GM21737 (cell line): ENCODE data around the gene INVS.
A peak's percentile ranks its signal among the peaks of the same experiment; 100 is the strongest.
"Not testable (repeated sequence)": the region's sequence is repeated elsewhere in the genome, so short reads cannot be mapped to it uniquely, and the experiment has no call there.

Experiments
- ATAC-seq: cut with Tn5 transposase; IDR thresholded peaks from one replicate; pipeline ENCODE4 v1.9.1; 2021; ENCODE audit warnings: mild to moderate bottlenecking, moderate library complexity; ENCODE audit not compliant: unreplicated experiment

INVS gene

DNA sequence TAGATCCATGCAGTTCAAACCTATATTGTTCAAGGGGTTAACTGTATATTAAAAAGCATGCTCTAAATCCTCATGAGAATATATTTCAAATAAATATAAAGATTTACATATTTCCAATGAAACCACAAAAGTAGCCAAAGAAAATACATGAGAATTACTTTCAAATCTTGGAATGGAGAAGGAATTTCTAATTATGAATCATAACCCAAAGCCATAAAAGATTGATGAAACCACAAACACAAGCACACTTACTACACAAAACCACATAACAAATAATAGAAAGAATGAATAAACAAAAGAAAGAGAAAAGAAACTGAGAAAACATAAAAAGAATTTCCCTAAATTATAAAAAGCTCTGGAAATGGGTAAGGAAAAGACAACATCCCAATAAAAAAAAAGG, 16.3 kb upstream of the INVS start:
- no peak for ATAC-seq

DNA sequence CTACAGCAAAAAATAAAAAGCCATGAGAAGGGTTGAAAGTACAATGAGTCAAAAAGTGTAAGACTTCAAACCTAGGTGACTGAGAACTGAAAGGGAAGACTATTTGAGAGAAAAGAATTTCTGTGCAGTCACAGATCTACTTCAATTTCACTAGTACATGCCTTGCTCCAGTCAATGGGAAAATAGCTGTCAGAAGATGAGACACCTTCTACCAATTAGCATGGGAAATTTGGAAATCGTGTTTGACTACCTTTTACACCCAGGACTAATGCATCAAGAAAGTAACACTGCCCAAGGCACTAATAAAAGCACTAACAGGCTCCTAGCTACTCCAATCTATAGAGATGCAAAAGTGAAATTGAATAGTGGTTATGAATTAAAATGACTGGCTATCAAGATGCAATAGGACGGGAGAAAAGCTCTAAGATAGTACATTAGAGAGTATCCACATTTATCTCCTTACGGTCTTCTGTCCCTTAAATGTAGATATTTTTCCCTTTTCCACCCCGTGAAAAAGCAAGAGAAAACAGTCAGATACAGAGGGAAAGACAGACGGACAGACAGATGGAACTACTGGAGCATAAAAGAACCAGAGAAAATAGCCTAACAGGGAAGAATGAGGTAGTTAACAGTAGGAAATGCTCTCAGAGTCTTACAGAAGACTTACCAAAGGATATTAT, 15.5 kb upstream of the INVS start:
- ATAC-seq: peak; percentile 35

DNA sequence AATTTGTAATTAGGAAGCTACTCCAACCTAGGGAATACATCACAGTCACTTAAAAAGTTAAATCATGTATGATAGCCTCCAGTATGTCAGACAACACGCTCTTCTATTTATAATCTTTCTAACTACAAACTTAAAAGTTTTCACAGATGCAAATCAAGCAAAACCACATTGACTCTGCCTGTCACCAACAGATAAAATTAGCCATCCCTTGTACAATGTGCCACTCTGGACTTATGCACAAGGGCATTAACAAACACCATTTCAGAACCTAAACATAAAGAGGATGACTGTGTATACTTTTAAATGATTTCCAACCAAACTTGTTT, 15.0 kb upstream of the INVS start:
- ATAC-seq: peak; percentile 50

DNA sequence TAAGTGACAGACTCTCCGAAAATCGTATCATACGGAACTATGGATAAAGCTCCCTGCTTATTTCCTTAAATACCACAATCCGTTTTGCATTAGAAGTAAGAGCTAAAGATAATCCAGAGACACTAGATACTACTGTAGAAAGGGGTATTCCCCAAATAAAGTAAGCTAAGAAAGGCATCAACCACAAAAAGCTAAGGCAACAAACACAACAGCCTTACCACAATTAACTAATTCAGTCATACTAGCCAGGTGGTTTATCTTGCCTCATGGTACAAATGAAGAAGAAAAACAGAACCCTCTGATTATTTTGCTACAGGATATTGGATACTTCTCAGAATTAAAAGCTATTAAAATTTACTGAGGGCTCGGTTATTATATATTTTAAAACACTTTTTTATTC, 14.3 kb upstream of the INVS start:
- ATAC-seq: peak; percentile 82

DNA sequence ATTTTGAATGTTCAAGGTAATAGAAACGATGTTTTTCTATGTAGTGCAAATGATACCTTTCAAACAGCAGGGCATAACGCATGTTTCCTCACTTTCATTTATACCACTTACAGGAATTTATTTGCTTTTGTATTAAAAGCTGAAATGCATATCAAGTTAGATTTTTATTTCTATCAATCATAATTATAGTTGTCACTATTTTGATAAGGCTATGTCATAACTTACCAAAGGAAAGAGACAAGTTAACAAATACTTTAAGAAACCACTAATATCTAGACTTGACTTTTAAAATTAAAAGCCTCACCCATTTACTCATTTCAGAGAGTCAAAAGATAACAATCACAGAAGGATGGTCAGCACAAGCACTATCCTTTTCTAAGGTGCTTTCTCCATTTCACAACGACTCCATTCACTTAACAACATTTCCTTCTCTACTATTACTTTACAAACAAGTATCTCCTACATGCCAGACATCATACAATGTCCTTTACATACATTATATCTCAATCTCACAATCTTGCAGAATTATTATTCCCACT, 12.9 kb upstream of the INVS start:
- no peak for ATAC-seq

DNA sequence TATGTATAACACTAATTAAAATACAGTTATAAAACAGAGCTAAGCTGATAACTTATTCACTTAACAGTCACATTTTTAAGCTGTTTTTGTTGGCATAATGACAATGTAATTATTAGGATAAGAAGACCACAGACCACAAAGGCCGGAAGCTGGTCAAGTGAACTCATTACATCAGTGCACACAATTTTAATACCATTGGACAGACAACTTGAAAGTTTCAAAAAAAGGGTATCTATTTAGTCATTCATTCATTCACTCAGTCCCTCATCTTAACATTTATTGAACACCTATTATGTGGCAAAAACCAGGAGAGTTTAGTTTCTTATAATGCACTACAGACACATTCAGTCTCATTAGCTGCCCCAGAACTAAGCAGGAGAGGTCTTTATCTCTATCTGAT, 11.8 kb upstream of the INVS start:
- ATAC-seq: no peak

DNA sequence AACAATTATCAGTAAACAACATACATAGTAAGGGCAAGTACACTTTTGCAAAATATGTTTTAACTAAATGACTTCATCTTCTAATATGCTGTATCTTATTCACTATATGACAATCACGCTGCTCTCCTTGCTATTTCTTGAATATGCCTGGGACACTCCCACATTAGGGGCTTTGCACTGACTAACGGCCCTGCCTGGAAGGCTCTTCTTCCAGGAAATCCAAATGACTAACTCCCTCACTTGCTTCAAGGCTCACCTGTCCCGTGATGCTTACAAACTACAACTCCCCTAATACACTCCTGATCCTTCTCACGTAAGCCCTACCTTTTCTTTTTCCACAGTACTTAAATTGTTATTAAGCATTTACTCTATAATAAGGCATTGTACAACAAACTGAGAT, 10.8 kb upstream of the INVS start:
- no peak for ATAC-seq

DNA sequence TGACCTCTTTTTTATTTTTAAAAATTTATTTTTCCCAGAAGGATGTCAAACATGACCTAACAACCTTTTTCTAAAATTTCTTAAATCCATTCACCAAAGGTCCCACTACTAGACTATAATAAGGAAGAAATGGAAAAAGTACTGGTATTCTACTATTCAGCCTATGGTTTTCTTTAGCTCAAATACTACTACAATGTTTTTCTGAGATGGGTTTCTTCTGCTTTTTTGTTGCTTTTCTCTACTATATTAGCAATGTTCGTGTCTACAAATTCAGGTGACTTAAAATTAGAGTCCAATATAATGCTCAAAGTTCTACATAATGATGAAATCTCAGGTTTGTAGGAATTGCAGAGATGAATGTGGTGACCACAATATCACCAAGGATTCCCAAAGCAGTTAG, 8.2 kb upstream of the INVS start:
- no peak for ATAC-seq

DNA sequence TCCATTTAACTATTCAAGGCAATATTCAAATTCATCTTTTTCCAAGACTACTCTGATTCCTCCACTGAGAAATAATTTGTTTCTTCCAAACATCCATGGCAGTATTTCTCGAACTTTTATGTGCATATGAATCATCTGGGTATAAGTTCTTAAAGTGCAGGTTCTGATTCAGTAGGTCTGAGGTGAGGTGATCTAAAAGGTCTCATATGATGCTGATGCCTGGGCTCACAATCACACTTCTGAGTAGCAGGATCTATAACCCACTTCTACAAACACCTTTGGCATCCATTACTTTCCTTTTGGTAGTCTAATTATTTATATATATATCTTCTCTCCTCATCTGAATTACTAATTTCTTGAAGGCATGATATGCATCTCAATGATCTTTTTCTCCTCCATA, 7.4 kb upstream of the INVS start:
- ATAC-seq: no peak

DNA sequence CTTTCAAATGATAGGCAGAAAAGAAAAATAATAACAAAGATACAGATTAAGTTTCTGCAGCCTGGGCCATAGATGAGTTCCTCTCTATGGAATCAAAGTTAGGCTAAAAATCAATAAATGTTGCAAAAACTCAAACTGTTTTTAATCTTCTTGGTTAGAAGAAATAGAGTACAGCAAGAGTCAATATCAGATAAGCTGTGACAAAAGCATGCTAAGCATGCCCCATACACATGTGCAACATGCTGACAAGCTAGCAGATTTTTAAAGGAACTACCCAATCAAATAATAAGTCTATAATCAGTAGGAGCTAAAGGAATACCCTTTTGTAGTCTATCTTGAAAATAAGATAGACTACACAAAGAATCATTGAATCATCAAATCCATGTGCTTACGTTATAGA, 7.0 kb upstream of the INVS start:
- ATAC-seq: no peak

DNA sequence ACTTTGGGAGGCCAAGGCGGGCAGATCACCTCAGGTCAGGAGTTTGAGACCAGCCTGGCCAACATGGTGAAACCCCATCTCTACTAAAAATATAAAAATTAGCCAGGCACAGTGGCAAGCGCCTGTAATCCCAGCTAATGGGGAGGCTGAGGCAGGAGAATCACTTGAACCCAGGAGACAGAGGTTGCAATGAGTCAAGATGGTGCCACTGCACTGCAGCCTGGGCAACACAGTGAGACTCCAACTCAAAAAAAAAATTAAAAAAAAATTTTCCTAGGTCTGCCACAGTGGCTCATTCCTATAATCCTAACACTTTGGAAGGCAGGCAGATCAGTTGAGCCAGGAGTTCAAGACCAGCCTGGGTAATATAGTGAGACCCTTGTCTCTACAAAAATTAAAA, 4.6 kb upstream of the INVS start:
- ATAC-seq: not testable (repeated sequence)

DNA sequence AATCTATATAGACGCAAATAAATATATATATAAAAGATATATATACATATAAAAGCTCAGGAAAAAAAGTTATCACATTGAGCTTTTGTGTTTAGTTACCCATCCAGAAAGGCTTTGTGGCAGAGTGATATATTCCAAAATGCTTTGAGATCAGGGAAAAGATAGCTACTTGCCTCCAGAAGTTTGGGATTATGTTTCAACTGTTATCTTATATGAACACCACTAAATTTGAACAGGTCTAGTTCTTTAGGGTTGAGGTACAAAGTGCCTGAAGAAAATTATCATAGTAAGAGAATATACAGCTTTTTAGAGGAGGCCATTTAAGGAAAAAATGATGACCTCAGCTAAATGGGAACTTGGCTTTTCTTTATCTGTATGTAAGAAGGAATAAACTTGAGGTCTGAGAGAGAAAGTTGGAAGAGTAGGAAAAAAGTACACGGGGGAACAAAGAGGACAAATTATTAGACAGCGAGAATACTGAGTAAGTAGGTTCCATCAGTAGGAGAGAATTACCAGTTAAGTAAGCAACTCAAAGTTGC, 2.6 kb upstream of the INVS start:
- ATAC-seq: no peak

DNA sequence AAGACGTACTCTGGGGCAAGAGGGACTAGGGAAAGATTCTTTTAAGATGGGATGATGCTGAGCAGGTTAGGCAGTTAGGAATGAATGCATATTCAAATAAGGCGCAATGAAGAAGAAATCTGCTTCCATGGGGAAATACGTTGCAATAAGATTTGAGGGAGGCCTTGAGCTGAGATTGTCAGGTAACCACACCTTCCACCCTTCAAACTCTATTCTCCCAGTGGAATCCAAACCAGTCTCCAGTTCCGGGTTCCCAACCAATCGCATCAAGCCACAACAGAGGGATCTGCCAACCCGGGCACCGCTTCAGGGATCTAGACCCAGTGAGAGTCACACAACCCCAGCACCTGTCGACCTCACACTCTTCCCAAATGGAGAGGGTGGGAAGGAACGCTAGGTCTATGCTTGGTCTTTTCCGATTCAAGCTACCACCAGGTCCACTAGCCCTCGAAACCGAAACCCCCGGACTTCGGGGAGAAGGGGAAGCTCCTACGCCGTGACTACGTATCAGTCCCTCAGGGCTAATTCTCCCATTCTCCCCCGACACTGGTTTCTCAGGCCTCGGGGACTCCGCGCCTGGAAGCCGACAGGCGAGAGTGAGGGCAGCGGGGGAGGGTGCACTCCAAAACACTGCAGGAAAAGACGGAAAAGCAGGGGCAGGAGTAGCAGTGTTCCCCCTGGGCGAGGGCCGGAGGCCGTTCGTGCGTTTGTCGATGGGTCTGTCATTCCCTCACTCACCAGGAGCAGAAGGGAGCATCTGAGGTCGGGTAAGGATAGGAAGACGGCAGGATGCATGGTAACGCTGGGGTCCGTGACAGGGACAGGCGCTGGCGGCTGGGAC, 777 bp upstream of the INVS start:
- no peak for ATAC-seq

DNA sequence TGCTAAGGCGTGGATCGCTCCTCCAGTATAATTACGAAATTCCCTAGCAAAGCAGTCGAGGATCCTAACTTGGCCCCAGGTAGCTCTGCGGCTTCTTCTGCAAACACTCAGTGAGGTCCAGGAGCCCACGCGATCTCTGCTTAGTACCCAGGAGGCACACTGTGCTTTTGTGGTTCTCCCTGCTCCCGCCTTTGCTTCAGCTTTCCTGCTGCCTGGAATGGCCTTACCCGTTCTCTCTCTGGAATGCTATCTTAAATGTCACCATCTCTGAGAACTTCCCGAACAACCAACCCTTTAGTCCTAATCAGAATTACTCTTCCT, 639 bp downstream of the INVS start:
- peak; percentile 0 for ATAC-seq

DNA sequence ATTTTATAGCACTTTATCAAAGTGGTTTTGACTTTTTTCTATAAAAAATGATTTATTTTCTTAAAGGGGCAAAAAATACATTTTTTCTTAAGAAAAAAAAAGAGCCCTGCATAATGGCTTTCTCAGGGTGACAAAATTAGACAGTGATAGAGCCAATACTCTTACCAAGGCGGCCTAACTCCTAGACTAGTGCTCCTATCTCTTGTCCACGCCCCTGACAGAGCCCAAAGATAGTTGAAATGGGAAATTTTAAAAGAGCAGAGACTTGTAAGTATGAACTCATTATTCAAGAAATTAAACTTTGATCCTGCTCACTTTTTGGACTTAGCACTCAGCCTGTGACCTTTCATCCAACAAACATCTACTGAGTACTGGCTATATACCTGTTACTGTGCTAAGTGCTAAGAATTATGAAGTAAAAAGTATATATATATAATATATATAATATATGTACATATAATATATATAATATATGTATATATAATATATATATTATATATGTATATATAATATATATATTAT, 1.2 kb downstream of the INVS start:
- ATAC-seq: no peak

DNA sequence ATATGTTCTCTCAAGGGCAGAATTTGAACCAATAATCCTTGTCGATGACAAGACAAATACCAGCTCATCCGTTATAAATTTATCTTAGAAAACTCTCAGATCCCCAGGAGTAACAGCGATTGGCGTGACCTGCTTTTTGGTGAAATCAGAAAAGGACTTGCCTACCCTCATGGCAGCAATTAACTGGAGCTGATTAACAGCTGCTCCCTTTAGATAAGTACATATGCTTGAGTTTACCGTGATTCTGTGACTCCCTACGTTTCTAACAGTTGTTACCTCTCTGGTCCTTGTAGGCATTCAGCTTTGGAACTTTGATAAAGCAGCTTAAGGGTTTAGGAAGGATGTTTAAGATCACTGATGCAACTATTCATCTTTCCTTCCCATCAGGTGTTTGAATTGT, 2.6 kb downstream of the INVS start:
- ATAC-seq: no peak

DNA sequence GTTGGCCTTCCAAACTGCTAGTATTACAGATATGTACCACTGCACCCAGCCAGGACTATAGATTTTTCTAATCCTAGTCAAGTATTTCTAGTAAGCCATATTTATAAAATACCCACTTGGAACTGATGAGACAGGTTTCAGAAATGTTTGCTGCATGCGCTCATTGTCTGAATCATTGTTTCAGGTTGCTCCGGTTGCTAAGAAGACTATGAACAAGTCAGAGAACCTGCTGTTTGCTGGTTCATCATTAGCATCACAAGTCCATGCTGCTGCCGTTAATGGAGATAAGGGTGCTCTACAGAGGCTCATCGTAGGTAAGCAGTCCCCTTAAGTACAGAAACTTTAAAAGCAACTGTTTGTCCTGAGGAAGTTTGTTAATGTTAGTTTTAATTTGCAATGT, 5.3 kb downstream of the INVS start:
- ATAC-seq: no peak

DNA sequence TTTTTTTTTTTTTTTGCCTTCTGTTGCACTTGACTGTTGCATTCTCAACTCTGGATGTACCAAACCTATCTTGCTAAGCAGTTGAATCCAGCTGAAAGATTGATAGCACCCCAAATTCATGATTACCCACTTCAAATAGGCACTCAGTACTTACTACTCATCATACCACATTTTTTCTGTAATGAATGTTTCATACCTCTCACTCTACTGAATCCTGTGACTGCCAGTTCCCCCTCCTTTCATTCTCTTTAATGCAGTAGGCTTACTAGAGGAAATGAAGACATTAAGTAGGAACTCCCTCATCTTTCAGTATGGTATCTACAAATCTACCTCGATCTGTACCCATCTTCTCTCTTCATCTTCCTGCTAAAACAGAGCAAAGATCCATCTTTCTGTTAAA, 6.8 kb downstream of the INVS start:
- ATAC-seq: no peak

DNA sequence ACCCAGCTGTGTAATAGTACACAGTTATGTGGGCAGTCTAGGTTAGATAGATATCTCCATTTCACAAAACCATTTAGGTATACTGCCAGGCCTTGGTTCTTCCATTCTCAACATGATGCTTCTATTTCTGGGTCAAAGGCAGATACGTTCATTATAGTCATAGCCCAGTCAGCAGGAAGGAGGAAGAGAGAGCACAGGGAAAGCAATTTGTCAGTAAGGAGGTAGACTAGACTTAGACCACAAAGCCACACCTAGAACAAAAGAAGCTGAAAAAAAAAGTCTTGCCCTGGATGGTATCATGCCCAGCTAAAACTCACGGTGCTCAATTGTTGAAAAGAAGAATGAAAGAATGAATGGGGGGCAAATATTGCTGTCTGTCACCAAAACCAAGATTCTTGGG, 7.6 kb downstream of the INVS start:
- no peak for ATAC-seq

DNA sequence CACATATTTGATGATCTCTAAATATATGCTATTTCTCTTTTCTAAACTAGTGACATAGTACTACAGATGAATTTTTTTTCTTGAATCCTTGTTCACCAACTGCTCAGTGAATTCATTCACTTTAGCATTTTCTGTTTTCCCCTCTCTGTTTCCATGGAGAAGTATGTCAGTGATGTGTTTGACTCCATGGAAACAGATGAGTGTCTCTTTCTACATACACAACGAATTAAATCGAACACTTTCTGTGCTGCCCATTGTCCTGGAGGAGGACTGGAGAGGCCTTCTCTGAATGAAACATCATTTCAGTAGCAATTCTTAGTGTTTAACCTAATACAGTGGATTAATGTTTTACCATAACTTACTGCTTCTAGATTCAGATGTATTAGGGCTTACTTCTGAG, 9.5 kb downstream of the INVS start:
- ATAC-seq: no peak

DNA sequence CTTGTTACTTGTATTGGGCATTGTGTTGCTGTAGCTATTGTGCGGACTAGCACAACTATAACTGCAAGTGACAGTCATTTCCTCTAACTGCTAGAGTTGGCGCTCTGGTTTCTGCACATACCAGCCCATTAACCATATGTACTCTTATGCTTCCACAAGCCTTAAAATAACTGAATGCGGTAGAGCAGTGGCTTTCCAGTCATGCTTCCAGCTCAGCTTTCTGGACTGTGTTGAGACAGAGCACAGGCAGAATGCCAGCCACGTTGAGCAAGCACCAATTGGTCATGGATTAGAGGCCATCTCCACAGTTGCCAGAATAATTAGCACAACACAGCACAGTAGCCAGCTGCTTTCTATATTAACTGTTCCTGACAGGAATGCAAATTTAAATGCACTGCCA, 12.2 kb downstream of the INVS start:
- no peak for ATAC-seq

DNA sequence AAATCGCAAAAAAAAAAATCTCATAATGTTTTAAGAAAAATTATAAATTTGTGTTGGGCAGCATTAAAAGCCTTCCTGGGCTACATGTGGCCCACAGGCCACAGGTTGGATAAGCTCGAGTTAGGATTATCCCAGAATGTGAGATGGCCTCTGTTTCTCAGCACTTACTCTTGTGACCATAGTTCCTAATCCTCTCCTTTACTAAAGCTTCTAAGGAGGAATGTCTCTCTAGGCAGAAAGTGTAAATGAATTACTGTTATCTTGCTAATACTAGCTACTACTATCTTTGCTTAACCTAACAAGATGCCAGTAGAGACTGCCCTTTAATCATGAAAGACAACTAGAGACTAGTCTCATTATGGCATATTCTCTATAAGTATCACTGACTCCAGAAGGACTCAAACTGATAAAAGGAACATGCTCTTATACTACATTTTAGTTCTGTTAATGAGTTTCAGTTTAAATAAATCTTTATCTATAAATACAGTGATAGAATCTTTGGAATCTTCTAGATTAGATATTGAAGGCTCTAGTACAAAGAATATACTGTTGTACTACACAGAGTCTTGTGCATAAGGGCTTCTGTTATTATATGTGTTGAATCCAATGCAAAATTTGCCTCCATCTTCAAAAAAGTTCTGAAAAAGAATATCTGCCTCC, 13.8 kb downstream of the INVS start:
- no peak for ATAC-seq
